GDM1 (cell line): Measurements from ENCODE around the gene AAR2.

ENCODE experiments used
- DNase-seq: peaks from one replicate; lab custom pipeline; 2025; lab: John Stamatoyannopoulos, UW

AAR2 gene, protein sequence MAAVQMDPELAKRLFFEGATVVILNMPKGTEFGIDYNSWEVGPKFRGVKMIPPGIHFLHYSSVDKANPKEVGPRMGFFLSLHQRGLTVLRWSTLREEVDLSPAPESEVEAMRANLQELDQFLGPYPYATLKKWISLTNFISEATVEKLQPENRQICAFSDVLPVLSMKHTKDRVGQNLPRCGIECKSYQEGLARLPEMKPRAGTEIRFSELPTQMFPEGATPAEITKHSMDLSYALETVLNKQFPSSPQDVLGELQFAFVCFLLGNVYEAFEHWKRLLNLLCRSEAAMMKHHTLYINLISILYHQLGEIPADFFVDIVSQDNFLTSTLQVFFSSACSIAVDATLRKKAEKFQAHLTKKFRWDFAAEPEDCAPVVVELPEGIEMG

DNA sequence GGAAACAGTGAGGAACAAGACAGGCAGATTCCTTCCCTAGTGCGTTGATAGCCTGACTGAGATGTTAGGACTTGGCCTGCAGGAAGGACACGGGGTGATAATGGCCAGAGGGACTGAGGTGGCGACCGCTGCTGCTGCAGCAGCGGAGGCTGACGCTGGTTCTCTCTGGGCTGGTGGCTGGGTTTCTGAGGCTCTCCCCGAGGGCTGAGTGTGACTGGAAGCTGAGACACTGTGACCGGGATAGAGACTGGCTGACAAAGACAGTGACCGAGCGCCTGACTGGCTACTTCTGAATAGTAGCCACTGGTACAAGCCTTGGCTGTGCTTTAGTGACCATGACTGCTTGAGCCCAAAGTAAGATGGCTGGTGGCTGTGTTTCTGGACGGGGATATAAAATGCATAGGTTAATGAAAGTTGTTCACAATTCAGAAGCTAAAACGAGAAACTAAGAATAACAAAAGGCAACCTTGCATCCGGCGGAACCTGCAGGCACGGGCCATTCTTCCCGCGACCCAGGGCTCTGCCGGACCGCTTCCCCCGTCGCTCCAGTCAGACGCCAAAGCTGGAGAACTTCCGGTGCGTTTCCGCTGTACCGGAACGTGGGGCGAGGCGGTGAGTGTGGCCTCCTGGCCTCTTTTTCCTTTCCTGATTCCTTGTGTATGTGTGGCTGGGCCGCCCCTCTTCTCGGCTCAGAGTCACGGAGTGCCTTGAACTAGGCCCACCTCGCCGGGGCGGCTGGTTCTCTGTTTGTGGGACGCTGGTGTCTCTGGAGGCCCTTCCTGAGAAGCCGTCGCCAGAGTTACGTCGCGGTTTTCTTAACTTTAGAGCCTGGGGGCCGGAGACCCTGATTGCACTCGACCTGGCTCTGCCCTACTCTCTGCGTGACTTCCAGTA, at the start of gene AAR2:
Gene AAR2 (plus strand): TSS at position 587 of the 894 bp plus-strand sequence. CDS start 3,391 bp downstream, outside the sequence.
- peak; percentile 55 for DNase-seq

DNA sequence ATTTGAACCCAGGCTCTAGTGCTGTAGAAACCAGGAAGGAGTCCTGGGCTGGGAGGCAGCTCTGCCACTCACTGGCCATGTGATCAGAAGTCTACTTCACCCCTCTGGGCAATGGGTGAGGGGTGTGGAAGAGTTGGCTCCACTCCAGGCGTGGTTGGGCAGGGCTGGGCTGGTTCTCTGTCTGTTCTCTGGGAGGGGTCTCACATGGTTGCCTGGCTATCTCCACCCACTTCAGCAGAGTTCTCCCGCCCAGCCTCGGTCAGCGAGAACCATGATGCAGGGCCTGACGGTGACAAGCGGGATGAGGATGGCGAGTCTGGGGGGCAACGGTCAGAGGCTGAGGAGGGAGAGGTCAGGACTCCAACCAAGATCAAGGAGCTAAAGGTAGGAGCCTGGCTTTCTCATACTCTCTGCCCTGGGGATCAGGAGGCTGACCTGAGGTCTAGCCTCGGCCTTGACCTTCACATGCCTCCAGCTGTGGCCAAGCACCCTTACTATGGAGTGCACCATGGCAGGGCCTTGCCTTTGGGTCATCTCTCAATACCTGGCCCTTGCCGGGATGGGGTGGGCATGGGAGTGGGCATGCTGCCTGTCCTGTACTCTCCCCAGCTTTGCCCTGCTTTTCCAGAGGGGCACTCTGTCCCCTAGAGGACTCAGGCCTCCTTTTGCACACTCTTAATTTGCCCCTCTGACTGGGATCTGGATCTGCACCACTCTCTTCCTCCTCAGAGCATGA, 42.1 kb upstream of the AAR2 start:
- no peak for DNase-seq

GRCh38 chr20:36196676-36197075, 39.6 kb upstream of the AAR2 start:
- no peak for DNase-seq

GRCh38 chr20:36197271-36197670, 39.0 kb upstream of the AAR2 start:
- DNase-seq = no peak

DNA sequence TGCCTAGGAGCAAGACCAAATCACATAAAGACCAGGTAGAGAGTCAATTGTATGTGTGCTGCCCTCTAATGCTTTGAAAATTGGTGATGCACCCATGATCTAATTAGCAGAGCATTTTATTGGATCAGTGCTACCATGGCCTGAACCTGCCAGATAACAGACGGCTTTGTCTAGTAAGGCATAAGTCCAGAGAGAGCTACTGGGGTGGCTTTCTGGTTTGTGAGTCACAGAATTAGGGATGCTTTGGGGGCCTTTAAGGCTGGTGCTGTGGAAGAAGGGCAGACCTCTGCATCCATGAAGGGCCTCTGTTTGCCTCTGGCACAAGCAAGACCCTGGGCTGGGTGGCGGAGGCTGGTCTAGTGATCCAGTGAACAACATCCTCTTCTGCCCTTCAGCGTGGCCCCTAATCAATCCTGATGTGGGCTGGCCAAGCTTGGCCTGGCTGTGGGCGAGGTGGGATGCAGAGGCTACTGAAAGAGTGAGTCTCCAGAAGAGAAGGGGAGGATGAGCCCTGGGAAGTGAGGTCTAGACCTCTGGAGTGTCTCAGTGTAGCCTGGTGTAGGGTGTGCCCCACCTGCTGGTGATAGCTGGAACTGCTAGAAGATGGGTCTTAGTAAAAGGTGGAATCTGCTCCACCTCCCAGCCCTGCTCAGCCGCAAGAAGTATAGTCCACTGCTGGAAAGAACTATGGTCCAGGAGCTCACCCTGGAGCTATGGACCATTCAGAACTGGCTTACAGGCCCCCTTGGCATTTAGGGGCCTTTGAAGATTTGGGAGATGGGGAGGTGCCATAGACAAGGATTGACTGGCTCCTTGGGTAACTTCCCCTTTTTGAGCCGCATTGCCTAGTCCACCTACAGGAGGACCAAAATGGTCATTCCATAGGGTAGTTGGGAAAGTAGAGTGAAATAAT, 36.7 kb upstream of the AAR2 start:
- peak; percentile 37 for DNase-seq

- no peak for DNase-seq
These were observed 35.8 kb upstream of the AAR2 start for GRCh38 chr20:36200451-36200850.

- no peak for DNase-seq
These were observed 35.1 kb upstream of the AAR2 start for GRCh38 chr20:36201198-36201597.

GRCh38 chr20:36202891-36203338, 33.4 kb upstream of the AAR2 start:
- DNase-seq = peak; percentile 43

DNA sequence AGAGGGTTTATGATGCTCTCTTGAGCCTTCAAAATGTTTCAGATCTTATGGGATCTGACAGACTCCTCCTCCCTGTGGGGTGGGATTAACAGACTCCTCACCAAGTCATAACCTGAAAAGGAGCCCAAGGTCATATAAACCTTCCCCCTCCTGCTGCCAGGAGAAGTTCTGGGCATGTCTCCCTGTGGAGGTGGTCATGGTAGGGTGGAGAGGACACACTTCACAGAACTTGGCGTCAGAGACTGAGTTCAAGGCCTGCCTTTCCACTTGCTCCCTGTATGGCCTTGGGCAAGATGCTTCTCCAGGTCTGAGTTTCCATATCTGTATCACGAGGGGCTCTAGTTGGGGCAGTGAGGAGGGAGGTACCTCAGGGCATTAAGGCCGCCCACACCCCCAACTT, 32.4 kb upstream of the AAR2 start:
- DNase-seq = no peak

DNA sequence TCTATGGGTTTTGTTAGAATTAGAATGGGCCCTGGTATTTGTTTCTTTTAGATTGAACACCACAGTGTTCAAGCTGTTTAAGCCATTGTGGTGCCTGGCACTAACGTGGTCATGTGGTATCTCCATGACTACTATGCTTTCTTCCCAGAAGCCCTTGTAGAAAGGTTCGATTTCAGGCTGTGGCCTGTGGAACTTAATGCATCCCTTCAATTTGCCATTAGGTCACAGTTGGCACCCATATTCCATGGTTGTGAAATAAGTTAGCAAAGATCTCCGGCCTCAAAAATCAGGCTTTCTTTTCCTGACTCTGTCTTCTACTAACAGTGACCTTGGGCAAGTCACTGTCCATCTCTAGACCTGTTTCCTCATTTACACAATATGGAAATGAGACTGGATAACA, 31.3 kb upstream of the AAR2 start:
- DNase-seq = no peak

- no peak for DNase-seq
These were observed 30.2 kb upstream of the AAR2 start for GRCh38 chr20:36206068-36206467.

DNA sequence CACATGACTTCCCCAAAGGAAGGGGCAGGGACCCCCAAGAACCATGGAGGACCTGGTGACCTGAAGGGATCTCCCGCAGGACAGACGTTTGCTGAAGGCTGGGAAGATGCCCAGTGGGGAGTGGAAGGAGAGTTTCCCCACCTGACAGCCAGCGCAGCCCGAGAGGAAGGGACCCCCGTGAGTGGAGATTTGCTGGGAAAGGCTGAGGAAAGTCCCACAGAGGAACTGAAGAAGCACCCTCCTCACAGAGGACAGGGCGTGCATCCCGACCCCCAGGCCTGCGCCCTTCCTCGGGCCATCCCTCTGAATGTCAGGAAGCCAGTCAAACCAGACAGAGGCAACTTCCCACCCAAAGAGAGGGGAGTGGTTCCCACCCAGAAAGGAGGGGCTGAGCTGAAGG, 29.6 kb upstream of the AAR2 start:
- DNase-seq = no peak

DNA sequence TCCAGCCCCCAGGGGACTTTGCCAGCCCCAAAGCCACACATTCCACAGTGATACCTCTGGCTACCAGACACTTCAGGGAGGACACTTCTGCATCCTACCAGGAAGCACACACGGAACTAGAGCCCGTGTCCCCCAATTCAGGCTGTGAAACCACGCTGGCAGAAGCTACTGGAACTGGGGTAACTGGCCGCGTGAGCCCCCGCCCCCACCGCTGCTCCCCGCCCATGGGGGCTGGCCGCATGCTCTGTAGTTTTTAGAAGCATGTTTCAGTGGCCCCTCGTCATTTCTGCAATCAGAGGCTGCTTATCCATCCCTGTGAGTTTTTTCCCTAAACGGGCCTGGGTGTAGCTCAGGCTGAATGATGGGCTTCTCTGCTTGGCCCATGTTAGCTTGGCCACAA, 28.7 kb upstream of the AAR2 start:
- DNase-seq = no peak

DNA sequence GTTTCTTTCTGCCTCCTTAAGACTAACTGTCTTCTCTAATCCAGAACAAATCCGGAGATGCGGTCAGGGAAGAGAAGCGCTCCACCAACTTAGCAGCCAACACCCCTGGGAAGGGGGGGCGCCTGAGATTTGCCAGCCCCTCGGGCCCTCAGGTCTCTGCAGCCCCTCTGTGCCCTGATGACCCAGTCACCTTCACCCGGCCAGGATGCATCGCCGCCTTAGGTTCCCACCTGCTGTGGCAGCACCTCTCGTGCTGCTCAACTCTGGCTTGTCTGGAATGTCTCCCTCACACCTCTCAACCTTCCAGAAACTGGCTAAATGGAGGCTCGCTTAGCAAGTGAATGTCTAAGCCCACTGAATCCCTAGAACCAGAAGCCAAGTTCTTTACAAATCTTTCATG, 28.0 kb upstream of the AAR2 start:
- no peak for DNase-seq

DNA sequence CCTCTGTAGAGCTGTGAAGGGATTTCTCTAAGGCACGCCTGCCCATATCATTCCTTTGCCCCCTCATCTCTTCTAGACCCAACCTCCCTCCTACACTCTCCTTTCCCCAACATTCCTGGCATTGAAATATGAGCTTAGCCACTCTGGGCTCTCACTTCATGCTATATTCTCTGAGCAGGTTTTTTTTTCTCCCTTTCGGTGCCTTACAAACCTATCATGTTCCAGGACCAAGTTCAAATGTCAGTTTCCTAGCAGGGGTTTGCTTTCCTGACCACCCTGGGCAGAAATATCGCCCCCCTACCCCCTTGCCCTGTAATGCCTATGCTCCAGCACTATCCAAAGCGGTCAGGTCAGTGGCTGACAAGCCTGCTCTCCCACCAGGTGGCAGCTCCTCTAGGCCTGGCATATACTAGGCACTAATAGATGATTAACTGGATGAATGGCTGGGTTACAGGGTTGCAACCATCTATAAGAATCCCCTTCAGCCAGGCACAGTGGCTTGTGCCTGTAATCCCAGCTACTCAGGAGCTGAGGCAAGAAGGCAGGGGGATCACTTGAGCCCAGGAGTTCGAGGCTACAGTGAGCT, 25.7 kb upstream of the AAR2 start:
- no peak for DNase-seq

DNA sequence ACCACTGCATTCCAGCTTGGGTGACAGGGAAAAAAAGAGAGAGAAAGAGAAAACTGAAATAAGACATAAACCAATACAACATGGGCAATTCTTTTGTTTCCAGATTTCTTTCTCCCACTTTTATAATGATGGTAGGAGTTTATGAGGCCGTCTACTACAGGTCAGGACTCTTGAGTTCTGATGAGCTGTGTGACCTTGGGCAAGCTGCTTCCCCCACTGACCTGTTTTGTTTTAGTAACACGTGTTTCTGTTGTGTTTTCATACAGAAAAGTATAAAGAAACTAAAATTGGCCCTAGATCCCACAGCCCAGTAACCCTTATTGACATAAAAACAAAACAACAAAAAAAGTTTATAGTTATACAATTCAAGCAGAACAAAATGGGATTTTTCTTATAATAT, 22.9 kb upstream of the AAR2 start:
- DNase-seq = no peak

GRCh38 chr20:36214684-36215256, 21.5 kb upstream of the AAR2 start:
- peak; percentile 33 for DNase-seq

- no peak for DNase-seq
These were observed 20.5 kb upstream of the AAR2 start for GRCh38 chr20:36215778-36216177.

- DNase-seq = no peak
These were observed 19.8 kb upstream of the AAR2 start for GRCh38 chr20:36216314-36217025.

GRCh38 chr20:36217226-36217625, 19.1 kb upstream of the AAR2 start:
- DNase-seq = no peak
